Coronary artery (tissue), 2 donors: ENCODE data around the gene AUTS2.

Experiments
- DNase-seq: peaks from one replicate; pipeline ENCODE4 v3.0.0-alpha.2; 2017; ENCODE audit warnings: low spot score
- H3K27ac ChIP-seq, 2 donors: fragments of 200-600 bp; sonication (generic); one replicate each; pipeline ENCODE4 v1.5.1; 2016 to 2019
- H3K4me3 ChIP-seq: fragments of 200-600 bp; sonication (generic); 2 replicates; pipeline ENCODE4 v1.5.1; 2016; ENCODE audit warnings: mild to moderate bottlenecking, moderate library complexity
- TF ChIP-seq, protein P1 (sequence below): fragments of 200-600 bp; sonication (generic); IDR thresholded peaks from one replicate; pipeline ENCODE4 v1.5.1; 2019; ENCODE audit warnings: antibody characterized with exemption

AUTS2 gene

DNA sequence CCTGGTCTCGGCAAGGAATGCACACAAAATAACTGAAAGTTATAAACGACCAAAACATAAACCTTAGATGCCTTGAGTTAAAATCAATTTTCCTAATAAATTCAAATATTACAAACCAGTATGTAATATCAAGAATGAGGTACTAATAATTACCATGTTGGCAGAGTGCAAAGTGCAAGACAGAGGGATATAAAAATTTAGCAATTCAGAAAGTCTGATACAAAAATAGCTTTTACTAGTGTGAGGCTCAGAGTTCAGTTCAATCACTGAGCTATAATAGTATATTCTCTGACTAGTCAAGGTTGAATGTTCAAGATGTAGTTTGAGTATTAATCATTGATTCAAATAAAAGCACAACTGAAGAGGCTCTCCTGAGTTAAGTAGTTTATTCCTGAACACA, 4.8 kb upstream of the AUTS2 start:
- no peak overlapping the region for H3K27ac ChIP-seq
- no peak overlapping the region for H3K4me3 ChIP-seq
- no peak for DNase-seq
- TF ChIP-seq, protein P1, sequence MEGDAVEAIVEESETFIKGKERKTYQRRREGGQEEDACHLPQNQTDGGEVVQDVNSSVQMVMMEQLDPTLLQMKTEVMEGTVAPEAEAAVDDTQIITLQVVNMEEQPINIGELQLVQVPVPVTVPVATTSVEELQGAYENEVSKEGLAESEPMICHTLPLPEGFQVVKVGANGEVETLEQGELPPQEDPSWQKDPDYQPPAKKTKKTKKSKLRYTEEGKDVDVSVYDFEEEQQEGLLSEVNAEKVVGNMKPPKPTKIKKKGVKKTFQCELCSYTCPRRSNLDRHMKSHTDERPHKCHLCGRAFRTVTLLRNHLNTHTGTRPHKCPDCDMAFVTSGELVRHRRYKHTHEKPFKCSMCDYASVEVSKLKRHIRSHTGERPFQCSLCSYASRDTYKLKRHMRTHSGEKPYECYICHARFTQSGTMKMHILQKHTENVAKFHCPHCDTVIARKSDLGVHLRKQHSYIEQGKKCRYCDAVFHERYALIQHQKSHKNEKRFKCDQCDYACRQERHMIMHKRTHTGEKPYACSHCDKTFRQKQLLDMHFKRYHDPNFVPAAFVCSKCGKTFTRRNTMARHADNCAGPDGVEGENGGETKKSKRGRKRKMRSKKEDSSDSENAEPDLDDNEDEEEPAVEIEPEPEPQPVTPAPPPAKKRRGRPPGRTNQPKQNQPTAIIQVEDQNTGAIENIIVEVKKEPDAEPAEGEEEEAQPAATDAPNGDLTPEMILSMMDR: no peak

DNA sequence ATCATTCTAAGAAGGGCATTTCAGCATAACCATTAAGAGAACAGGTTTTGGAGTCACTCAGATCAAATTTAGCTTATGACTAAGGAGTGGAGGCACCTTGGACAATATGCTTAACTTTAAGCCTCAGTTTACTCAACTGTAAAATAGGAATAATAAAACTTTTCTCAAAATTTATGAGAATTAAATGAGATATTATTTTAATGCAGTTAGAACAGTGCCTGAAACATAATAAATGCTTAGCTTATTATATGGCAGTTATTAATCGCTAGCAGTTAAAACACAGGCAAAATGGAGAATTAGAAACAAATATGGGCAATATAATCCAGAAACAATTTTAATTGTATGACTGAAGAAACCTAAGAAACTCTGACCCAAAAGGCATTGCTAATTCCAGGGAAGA, 2.9 kb upstream of the AUTS2 start:
- DNase-seq: no peak
- H3K4me3 ChIP-seq: no peak overlapping the region
- TF ChIP-seq, protein P1: no peak
- H3K27ac ChIP-seq: no peak overlapping the region

DNA sequence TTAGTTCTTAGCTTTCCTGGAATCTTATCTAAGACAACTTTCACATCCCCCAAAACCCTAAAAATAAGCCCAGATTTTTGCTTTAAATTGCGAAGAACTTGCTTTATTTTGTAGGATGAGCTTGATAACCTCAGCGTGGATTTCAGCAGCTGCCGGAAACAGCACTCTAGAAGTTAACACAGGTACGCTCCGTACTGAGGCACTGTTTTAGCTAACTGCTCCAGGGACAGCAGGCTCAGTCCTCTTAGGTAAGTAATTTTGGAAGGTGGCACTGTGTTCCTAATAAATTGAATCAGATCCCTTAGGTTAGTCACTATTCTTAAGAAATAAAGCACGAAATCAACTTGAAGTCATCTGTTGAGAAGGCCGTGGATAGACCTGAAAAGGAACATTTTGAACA, 2.2 kb upstream of the AUTS2 start:
- no peak overlapping the region for H3K4me3 ChIP-seq
- TF ChIP-seq, protein P1: no peak
- no peak overlapping the region for H3K27ac ChIP-seq
- no peak for DNase-seq

DNA sequence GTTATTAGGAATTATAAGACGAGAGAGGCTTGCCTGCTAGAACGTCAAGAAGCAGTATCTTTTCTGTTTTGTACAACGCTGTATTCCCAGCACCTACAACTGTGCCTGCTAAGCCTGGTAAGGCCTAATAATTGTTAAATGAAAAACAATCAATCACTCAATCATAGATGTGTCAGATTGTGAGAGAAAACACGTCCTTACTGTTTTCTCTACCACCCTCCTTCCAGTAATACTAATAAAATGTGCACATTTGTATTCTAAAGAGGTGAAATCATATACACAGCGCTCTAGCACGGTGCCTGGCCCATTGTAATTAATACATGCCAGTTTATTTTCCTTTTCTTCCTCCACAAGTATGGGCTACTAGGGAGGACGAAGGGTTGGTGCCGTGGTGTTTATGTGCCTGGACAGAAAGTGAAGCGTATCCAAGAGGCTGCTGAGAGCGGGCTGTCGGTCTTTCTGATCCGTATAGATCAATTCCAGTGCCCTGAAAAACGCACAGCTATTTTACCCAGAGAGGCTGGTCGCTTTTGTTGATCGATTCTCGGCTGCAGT, 1.5 kb upstream of the AUTS2 start:
- Histone ChIP-seq H3K4me3 (peak overlapping the region; percentile 88), H3K27ac (peak overlapping the region; percentile 78 to 90)
- TF ChIP-seq, protein P1: no peak

DNA sequence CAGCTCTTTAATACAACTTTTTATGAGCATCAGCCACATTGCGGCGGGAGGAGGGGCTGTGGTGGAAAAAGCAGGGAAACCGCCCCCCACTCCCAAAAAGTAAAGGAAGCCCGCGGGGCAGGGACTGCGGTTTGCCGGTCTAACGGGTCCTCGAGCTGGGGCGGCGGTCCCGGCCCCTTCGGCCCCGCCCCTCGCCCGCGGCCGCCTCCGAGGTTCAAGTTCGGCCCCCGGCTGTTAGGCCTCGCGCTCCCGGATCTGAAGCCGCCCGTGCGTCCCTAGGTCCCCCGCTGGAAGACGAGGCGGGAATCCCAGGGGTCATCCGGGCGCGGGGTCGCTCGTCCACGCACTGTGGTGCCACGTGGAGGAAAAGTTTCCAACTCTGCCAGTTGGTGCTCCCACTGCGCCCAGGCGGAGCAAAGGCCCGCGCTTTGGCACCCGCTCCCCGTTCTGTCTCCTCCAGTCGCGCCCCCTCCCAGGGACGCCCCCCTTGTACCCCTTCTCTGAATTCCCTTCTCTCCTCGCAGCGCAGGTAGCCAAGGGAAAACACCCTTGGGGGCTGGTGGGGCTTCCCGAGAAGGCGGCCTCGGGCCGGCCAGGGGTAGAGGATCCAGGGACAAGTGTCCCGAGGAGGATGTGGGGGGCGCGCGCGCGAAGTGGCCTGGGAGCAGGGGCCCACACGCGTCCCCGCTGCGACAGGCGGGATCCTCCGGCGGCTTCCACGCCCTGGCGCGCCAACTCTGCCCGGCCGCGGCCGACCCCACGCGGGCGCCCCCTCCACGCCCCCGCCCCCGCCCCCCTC, 798 bp upstream of the AUTS2 start:
- TF ChIP-seq, protein P1: no peak

More for the DNA sequence above, 1.5 kb upstream of the AUTS2 start:
- no peak for DNase-seq

DNA sequence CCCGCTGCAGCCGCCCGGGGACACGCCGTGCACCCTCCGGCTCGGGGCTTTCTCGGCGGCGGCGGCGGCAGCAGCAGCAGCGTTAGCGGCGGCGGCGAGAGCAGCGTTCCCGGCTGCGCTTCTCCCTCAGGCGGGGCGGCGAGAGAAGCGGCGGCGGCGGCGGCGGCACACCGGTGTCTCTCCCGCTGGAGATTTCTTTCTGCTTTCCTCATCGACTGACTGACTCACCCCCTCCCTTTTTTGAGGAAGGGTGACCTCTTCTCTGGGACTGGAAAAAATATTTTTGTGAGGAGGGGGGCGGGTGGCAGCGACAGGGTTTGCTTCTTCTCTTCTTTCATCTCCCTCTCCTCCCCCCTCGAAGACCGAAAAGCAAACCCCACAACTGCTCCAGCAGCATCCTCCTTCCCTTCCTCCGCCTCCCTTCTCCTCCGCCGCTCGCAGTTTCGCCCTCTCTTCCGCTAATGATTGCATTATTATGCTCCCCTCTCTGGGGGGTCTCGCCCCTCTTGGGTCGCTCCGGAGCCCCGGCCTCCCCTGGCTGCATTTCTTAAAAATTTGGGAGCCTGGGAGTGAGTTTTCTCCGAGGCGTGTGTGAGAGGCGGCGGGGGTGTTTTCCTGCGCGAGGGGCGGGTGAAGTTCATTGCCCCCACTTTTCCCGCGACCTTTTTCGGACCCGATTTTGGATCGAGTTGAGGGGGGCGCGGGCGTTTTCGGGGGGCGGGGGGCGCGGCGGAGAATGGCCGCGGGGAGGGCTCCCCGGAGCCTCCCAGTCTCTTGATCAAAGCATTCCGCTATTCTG, 411 bp downstream of the AUTS2 start:
- H3K27ac ChIP-seq: peak overlapping the region; percentile 70 to 90
- peak overlapping the region; percentile 88 for H3K4me3 ChIP-seq
- TF ChIP-seq, protein P1: no peak
- no peak for DNase-seq

More for the DNA sequence above, 798 bp upstream of the AUTS2 start:
- Histone ChIP-seq H3K4me3 (peak overlapping the region; percentile 88), H3K27ac (peak overlapping the region; percentile 78 to 90)
- peak; percentile 79 for DNase-seq
